D721Med (cell line): ENCODE results near the gene HS3ST1.

Source experiments
- DNase-seq: peaks from one replicate; pipeline ENCODE4 v3.0.0; 2011; ENCODE audit warnings: low spot score; ENCODE audit not compliant: insufficient read length
- FAIRE-seq: peaks from 2 replicates; lab custom pipeline; 2011; peaks lifted over from hg19 to GRCh38; lab: Jason Lieb, UNC
- TF ChIP-seq, protein P1 (sequence below): IDR thresholded peaks from 2 replicates; pipeline ENCODE4 v1.5.1; 2012; ENCODE audit warnings: mild to moderate bottlenecking, control low read depth; ENCODE audit not compliant: insufficient read depth; ENCODE audit errors: missing control alignments

HS3ST1 gene

DNA sequence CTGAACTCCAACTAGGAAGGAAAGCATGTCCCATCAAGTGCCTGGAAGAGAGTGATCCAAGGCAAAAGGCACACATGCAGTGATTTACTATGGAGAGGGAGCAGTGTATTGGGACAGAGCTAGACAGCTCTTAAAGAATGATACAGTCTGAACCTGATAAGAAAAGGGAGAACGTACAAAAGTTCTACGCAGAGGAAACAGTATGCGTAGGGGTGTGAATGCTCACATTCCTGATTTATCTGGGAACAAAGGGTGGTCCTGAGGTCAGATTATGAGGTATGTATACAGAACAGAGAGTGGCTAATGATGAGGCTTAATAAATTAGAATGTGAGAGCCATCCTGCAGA, 12.0 kb downstream of the HS3ST1 start:
- TF ChIP-seq, protein P1, sequence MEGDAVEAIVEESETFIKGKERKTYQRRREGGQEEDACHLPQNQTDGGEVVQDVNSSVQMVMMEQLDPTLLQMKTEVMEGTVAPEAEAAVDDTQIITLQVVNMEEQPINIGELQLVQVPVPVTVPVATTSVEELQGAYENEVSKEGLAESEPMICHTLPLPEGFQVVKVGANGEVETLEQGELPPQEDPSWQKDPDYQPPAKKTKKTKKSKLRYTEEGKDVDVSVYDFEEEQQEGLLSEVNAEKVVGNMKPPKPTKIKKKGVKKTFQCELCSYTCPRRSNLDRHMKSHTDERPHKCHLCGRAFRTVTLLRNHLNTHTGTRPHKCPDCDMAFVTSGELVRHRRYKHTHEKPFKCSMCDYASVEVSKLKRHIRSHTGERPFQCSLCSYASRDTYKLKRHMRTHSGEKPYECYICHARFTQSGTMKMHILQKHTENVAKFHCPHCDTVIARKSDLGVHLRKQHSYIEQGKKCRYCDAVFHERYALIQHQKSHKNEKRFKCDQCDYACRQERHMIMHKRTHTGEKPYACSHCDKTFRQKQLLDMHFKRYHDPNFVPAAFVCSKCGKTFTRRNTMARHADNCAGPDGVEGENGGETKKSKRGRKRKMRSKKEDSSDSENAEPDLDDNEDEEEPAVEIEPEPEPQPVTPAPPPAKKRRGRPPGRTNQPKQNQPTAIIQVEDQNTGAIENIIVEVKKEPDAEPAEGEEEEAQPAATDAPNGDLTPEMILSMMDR: no peak
- DNase-seq (no peak), FAIRE-seq (no peak)

DNA sequence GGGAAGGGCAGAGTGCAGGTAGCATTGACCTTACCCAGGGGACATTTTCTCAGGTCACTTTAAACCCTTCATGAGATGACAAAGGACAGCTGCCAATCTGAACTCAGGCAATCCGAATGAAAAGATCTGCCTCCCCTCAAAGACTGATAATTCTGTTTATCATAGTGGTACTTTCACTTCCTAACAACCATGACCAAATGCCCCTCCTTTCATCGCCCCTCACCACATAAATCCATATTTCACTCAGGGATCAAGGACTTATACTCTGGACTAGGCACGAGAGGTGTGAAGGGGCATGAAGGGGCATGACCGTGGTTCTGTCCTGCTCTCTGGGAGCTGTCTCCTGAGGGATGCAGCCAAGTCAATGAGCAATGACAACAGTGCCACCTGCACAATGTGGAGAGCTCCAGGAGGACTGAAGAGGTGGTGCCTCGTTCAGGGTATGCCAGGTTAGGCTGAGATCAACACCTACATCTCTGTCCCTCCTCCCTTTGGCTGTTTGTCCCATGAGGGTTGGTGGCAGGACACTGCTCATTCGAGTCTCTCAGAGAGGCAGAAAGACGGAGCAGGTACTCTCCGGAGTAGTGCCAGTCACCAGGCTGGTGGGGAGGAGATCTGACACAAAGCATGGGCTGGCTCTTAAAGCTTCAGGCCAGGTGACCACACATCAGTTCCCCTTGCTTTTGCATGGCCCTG, 12.5 kb downstream of the HS3ST1 start:
- DNase-seq (no peak), FAIRE-seq (no peak)
- TF ChIP-seq, protein P1: no peak

DNA sequence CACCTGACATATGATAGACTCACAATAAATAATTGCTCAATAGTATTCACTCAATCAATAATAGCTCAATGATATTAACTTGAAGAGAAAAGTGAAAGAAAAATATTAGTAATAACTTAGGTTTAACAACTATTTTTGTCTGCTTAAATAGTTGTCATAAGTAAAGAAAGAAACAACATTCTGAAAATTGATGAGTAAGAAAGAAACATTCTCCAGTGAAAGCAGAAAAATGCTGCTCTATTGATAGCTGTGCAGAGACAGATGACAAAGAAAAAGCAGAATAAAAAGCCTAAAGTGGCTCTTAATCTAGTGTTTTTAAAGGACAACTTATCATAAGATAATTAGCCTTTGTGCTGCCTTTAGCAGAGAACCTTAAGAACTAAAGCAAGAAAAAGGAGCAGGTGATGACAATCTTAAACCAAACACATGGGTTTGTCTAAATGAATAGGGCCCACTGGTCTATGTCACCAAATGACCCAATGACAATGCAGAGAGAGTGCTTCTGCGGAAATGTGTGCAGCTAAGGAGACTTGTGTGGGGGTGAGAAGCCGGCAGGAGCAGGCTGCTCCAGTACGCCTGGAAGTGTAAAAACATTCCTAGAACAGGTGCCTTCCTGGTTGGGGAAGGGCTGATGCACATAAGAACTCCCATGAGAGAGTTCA, 13.2 kb downstream of the HS3ST1 start:
- FAIRE-seq (no peak), DNase-seq (no peak)
- TF ChIP-seq, protein P1: no peak

DNA sequence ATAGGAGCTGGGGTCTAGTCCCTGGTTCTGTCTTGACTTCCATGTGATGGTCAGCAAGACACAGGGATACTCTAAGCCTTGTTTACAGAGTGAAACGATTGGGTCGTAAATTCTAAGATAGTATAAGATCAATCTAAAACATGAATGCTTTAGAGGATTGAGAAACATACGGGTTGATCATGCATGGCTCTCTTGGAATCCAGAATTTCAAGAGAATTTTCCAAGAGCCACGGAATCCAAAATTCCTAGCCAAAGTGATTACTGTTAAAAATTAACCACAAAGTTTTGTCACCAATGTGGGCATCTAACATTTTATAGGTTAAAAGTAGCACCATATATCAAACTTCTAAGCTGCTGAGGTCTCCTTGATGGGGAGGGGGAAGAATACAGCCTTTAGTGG, 16.5 kb downstream of the HS3ST1 start:
- TF ChIP-seq, protein P1: no peak
- DNase-seq (no peak), FAIRE-seq (no peak)

DNA sequence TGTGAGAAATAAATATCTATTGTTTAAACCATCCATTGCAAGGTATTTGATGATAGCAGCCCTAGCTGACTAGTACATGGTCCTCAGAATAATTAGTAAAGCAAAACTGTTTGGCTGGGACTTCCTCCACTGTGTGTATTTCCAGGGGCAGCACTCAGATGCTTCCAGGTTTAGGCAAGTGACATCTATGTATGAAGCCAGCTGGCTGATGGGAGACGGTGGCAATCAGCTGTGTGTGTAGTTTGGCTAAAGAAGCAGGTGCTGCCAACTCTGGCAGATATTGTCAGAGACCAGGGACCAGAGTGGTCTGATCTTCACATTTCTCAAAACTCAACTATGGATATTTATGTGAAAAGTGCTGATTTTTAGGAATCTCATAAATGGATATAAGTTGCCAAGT, 19.1 kb downstream of the HS3ST1 start:
- TF ChIP-seq, protein P1: no peak
- no peak for DNase-seq
- FAIRE-seq: no peak

DNA sequence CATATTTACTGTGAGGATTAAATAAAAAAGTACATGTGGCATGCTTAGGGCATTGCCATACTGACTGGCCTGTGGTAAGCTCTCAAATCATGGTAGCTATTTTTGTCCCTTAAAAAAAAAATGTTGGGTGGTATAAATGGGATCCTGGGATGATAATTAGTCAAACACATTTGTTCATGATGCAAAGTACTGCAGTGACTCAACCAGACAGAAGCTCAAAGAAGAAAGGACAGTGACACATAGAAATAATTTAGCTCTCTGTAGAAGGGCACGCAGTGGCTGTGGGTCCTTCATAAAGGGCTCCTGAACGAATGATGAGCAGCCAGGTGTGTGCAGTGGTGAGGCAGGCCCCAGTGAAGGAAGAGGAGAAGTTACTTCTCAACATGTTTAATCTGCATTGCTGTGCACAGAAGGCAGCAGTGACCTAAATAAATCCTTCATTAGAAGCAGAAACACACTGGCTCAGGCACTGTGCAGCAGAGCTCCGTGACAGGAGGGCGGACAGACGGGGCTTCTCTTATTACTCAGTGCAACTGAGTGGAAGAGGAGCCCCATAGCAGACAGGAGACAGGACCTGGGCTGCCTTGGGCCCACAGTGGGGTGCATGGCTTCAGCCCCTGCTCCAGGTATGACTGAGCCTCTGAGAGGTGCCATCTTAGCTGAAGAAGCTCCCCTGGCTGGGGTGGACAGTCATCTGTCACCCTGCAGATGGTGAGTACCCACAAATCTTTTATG, 20.3 kb downstream of the HS3ST1 start:
- DNase-seq (no peak), FAIRE-seq (no peak)
- TF ChIP-seq, protein P1: no peak
